ENCODE data around the gene CADM4. TPM values are rescaled to one million over a fixed set of nuclear protein-coding genes. Genes with fewer than 3 reads are reported as not detected.
"Not testable (repeated sequence)": the region's sequence is repeated elsewhere in the genome, so short reads cannot be mapped to it uniquely, and the experiment has no call there.

CADM4 gene
- total RNA-seq, 1 donor from 2014 or later = 7.1 TPM

DNA sequence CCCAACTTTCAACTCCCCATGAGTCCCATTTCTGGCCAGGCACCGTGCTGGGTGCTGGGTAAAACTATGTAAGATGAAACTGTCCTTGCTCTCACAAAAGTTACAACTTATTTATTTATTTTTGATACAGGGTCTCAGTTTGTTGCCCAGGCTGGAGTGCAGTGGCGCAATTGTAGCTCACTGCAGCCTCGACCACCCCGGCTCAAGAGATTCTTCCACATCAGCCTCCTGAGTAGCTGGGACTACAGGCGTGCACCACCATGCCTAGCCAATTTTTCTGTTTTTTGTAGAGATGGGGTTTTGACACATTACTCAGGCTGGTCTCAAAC lies 12.9 kb upstream of the CADM4 start:
- Mint-ChIP-seq H3K27ac (ENCODE audit: unreplicated experiment) (no peak overlapping the region), H3K27me3 (ENCODE audit: low read depth) (no peaks in the 10 kb centered on the region), H3K36me3 (ENCODE audit: low read depth) (peaks cover 20% of the 10 kb centered on the region), H3K4me3 (ENCODE audit: unreplicated experiment) (no peak overlapping the region), H3K4me1 (ENCODE audit: low read depth) (no peaks in the 10 kb centered on the region), H3K9me3 (ENCODE audit: low read depth) (no peaks in the 10 kb centered on the region)
- TF ChIP-seq, protein P1, sequence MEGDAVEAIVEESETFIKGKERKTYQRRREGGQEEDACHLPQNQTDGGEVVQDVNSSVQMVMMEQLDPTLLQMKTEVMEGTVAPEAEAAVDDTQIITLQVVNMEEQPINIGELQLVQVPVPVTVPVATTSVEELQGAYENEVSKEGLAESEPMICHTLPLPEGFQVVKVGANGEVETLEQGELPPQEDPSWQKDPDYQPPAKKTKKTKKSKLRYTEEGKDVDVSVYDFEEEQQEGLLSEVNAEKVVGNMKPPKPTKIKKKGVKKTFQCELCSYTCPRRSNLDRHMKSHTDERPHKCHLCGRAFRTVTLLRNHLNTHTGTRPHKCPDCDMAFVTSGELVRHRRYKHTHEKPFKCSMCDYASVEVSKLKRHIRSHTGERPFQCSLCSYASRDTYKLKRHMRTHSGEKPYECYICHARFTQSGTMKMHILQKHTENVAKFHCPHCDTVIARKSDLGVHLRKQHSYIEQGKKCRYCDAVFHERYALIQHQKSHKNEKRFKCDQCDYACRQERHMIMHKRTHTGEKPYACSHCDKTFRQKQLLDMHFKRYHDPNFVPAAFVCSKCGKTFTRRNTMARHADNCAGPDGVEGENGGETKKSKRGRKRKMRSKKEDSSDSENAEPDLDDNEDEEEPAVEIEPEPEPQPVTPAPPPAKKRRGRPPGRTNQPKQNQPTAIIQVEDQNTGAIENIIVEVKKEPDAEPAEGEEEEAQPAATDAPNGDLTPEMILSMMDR (IDR thresholded peaks at IDR 0.05) = peak; percentile 51
- DNase-seq (ENCODE audit: low spot score) = no peak

DNA sequence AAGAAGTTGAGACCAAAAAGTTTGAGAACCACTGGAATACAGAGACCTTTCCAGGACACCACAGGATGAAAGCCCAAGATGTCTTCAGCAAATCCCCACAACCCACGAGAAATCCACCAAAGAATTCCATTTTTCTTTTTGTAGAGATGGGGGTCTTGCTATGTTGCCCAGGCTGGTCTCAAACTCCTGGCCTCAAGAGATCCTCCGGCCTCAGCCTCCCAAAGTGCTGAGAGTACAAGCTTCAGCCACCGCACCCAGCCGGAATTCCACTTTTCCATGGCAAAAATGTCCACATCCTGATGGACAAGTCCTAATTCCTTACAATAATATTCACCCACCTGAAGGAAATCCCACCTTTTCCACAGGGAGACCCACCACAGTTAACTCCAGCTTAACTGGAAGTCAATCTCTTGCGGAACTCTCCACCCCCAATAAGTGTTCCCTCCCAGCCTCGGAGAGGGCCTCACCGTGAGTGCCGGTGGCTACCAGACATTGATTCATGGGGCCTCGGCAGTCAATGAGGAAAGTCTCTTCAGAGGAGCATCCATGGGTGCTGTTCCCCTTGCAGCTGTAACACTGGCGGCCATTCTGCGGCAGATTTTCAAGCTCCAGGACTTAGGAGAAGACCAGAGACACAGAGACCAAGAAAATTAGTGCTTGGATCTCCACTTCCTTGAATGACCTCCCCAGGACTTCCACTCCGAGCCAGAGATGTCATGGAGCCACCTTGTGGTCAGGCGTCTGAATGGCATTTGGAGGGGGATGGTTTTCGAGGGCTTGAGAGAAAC lies 12.3 kb upstream of the CADM4 start:
- no peak overlapping the region for H3K4me3 Mint-ChIP-seq (ENCODE audit: unreplicated experiment)
- H3K27me3 Mint-ChIP-seq (ENCODE audit: low read depth) = no peaks in the 10 kb centered on the region
- H3K27ac Mint-ChIP-seq (ENCODE audit: unreplicated experiment) = no peak overlapping the region
- peaks cover 24% of the 10 kb centered on the region for H3K36me3 Mint-ChIP-seq (ENCODE audit: low read depth)
- DNase-seq (ENCODE audit: low spot score) = no peak
- H3K9me3 Mint-ChIP-seq (ENCODE audit: low read depth) = no peaks in the 10 kb centered on the region
- H3K4me1 Mint-ChIP-seq (ENCODE audit: low read depth) = no peaks in the 10 kb centered on the region
- TF ChIP-seq, protein P1 (IDR thresholded peaks at IDR 0.05) = peak; percentile 83

DNA sequence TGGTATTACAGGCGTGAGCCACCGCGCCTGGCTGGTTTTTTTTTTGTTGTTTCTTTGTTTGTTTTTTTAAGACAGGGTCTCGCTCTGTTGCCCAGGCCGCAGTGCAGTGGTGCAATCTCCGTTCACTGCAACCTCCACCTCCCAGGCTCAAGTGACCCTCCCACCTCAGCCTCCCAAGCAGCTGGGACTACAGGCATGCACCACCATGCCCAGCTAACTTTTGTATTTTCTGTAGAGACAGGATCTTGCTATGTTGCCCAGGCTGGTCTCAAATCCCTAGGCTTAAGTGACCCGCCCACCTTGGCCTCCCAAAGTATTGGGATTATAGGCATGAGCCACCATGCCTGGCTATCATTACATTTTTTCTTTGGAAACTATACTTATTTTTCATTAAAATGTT lies 10.6 kb upstream of the CADM4 start:
- H3K27me3 Mint-ChIP-seq (ENCODE audit: low read depth); H3K27ac Mint-ChIP-seq (ENCODE audit: unreplicated experiment); DNase-seq (ENCODE audit: low spot score); H3K4me3 Mint-ChIP-seq (ENCODE audit: unreplicated experiment); H3K4me1 Mint-ChIP-seq (ENCODE audit: low read depth); H3K9me3 Mint-ChIP-seq (ENCODE audit: low read depth): not testable (repeated sequence)
- H3K36me3 Mint-ChIP-seq (ENCODE audit: low read depth) = peaks cover 25% of the 10 kb centered on the region

DNA sequence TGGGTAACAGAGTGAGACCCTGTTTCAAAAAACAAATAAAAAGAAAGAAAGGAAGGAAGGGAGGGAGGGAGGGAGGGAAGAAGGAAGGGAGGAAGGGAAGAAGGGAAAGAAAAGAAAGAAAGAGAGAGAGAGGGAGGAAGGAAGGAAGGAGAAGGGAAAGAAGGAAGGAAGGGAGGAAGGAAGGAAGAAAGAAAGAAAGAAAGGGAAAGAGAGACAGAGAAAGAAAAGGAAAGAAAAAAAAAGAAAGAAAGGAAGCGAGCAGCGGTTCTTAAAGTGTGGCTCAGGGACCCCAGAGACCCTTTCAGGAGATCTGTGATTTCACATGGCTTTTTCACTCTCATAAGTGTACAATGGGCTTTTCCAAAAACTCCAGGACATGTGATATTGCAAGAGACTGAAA lies 9.9 kb upstream of the CADM4 start:
- TF ChIP-seq, protein P1 (IDR thresholded peaks at IDR 0.05) = no peak
- Mint-ChIP-seq H3K36me3 (ENCODE audit: low read depth) (peaks cover 20% of the 10 kb centered on the region), H3K27ac (ENCODE audit: unreplicated experiment) (no peak overlapping the region), H3K27me3 (ENCODE audit: low read depth) (no peaks in the 10 kb centered on the region), H3K9me3 (ENCODE audit: low read depth) (peaks cover 6% of the 10 kb centered on the region), H3K4me1 (ENCODE audit: low read depth) (no peaks in the 10 kb centered on the region), H3K4me3 (ENCODE audit: unreplicated experiment) (no peak overlapping the region)
- DNase-seq (ENCODE audit: low spot score) = no peak

DNA sequence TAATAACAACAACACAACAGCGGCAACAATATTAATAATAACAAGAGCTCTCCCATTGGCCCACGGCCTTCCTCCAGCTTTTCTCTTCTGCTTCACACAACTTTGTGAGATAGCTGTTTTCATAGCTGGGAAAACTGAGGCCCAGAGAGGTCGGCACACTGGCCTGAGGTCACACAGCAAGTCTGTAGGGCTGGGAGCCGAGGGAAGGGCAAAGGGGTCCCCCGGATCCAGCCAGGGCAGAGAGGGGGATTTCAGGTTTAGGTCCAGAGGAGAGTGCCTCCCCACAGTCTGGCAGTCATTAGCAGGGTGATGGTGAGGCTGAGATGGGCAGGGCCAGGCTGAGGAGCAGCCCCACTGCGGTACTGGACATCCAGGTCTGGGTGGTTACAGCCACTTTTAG lies 9.0 kb upstream of the CADM4 start:
- no peak for DNase-seq (ENCODE audit: low spot score)
- Mint-ChIP-seq H3K9me3 (ENCODE audit: low read depth) (peaks cover 6% of the 10 kb centered on the region), H3K4me3 (ENCODE audit: unreplicated experiment) (no peak overlapping the region), H3K27me3 (ENCODE audit: low read depth) (no peaks in the 10 kb centered on the region), H3K4me1 (ENCODE audit: low read depth) (no peaks in the 10 kb centered on the region), H3K36me3 (ENCODE audit: low read depth) (peaks cover 20% of the 10 kb centered on the region), H3K27ac (ENCODE audit: unreplicated experiment) (no peak overlapping the region)
- TF ChIP-seq, protein P1 (IDR thresholded peaks at IDR 0.05) = no peak

DNA sequence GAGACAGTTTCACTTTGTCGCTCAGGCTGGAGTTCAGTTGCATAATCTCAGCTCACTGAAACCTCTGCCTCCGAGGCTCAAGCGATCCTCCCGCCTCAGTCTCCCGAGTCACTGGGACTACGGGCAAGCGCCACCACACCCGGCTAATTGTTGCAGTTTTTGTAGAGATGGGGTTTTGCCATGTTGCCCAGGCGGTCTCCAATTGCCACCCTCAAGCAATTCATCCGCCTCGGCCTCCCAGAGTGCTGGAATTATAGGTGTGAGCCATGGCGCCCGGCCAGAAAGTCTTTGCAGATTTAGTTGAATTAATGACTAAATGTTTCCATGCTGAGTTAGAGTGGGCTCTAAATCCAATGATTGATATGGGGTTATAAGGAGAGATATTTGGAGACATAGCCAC lies 4.5 kb upstream of the CADM4 start:
- Mint-ChIP-seq H3K36me3 (ENCODE audit: low read depth) (peaks cover 17% of the 10 kb centered on the region), H3K27ac (ENCODE audit: unreplicated experiment) (no peak overlapping the region), H3K27me3 (ENCODE audit: low read depth) (peaks cover 6% of the 10 kb centered on the region), H3K4me3 (ENCODE audit: unreplicated experiment) (no peak overlapping the region), H3K4me1 (ENCODE audit: low read depth) (peaks cover 11% of the 10 kb centered on the region), H3K9me3 (ENCODE audit: low read depth) (peaks cover 6% of the 10 kb centered on the region)
- TF ChIP-seq, protein P1 (IDR thresholded peaks at IDR 0.05) = no peak
- no peak for DNase-seq (ENCODE audit: low spot score)

Measured in chondrocyte (in vitro differentiated cells).